ENCODE data around the gene NCBP2.

- no peak for TF ChIP-seq POLR2A (IDR thresholded peaks at IDR 0.05)
- TF ChIP-seq, protein P1, sequence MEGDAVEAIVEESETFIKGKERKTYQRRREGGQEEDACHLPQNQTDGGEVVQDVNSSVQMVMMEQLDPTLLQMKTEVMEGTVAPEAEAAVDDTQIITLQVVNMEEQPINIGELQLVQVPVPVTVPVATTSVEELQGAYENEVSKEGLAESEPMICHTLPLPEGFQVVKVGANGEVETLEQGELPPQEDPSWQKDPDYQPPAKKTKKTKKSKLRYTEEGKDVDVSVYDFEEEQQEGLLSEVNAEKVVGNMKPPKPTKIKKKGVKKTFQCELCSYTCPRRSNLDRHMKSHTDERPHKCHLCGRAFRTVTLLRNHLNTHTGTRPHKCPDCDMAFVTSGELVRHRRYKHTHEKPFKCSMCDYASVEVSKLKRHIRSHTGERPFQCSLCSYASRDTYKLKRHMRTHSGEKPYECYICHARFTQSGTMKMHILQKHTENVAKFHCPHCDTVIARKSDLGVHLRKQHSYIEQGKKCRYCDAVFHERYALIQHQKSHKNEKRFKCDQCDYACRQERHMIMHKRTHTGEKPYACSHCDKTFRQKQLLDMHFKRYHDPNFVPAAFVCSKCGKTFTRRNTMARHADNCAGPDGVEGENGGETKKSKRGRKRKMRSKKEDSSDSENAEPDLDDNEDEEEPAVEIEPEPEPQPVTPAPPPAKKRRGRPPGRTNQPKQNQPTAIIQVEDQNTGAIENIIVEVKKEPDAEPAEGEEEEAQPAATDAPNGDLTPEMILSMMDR (IDR thresholded peaks at IDR 0.05): no peak
These were observed 20.0 kb upstream of the NCBP2 start for GRCh38 chr3:196962108-196962929.
